HepG2 (cell line): ENCODE results near the gene TMEM11. TPM values are rescaled to one million over a fixed set of nuclear protein-coding genes. Genes with fewer than 3 reads are reported as not detected.

Experiments used
- ATAC-seq: fragments of 200-7000 bp; cut with Tn5 transposase; 3 replicates; pipeline ENCODE4 v1.9.1; 2020; ENCODE audit warnings: mild to moderate bottlenecking, moderate library complexity
- BruUV-seq: library from RNA; stranded (reverse); fragments of 400-500 nt; replicated peaks from 2 replicates; lab custom pipeline; 2021; lab: Mats Ljungman, UMichigan
- CTCF ChIA-PET: fragments of 300-600 bp; formaldehyde crosslinking; extraction: SDS; loops from one replicate; lab custom pipeline; 2021; ENCODE audit warnings: low total read pairs, inconsistent platforms, low intra/inter-chr PET ratio; lab: Yijun Ruan, JAX
- POLR2A ChIA-PET: fragments of 350-600 bp; sonication (Branson Sonifier 250); formaldehyde crosslinking; loops from one replicate; lab custom pipeline; 2020; ENCODE audit warnings: antibody characterized with exemption, inconsistent platforms; lab: Yijun Ruan, JAX
- DNase-seq: peaks from one replicate; pipeline ENCODE4 v3.0.0-alpha.2; 2015; ENCODE audit warnings: low spot score
- FAIRE-seq: peaks from 3 replicates; lab custom pipeline; 2011; peaks lifted over from hg19 to GRCh38; lab: Jason Lieb, UNC
- H2AFZ ChIP-seq: one replicate; pipeline ENCODE4 v1.6.1; 2011; ENCODE audit warnings: low read length, inconsistent platforms
- H3K27ac ChIP-seq: fragments of 300-600 bp; 3 replicates; pipeline ENCODE4 v1.8.0; 2011; ENCODE audit warnings: mixed run types, mild to moderate bottlenecking, mixed read lengths, low read length, inconsistent platforms; ENCODE audit not compliant: insufficient read depth; ENCODE audit errors: extremely low read length
- H3K27me3 ChIP-seq, 2 experiments: fragments of 200-600 bp in 1 of 2; 2 replicates in 1 of 2; 3 replicates in 1 of 2; pipeline versions ENCODE4 v1.6.0 to v1.8.0; 2011; ENCODE audit warnings: low read length in 2 of 2, mild to moderate bottlenecking in 2 of 2, moderate library complexity in 2 of 2, inconsistent platforms in 1 of 2; ENCODE audit not compliant: insufficient read depth in 2 of 2, control insufficient read depth in 1 of 2
- H3K36me3 ChIP-seq, 2 experiments: fragments of 200-600 bp in 1 of 2; replicated peaks in 1 of 2; 2 replicates in 1 of 2; 3 replicates in 1 of 2; pipeline versions ENCODE4 v1.5.1 to v1.8.0; 2011; ENCODE audit warnings: low read length in 2 of 2, inconsistent platforms in 1 of 2; ENCODE audit not compliant: insufficient read depth in 2 of 2, control insufficient read depth in 1 of 2
- H3K4me1 ChIP-seq: 2 replicates; pipeline ENCODE4 v1.5.1; 2012; ENCODE audit warnings: low read length, inconsistent platforms; ENCODE audit not compliant: insufficient read depth
- H3K4me2 ChIP-seq: 2 replicates; pipeline ENCODE4 v1.6.0; 2011; ENCODE audit warnings: low read depth, low read length, inconsistent platforms
- H3K4me3 ChIP-seq, 3 experiments: fragments of 200-600 bp in 1 of 3; sonication (generic), shearing (Covaris generic) in 1 of 3; replicated peaks in 1 of 3; 2 replicates each; pipeline ENCODE4 v1.5.1; 2011 to 2016; ENCODE audit warnings: low read length in 3 of 3, inconsistent platforms in 2 of 3, low read depth in 2 of 3, mild to moderate bottlenecking in 2 of 3, control low read depth in 1 of 3, mixed read lengths in 1 of 3; ENCODE audit not compliant: insufficient read depth in 1 of 3
- H3K79me2 ChIP-seq: one replicate; pipeline ENCODE4 v1.6.1; 2011; ENCODE audit warnings: low read length, inconsistent platforms; ENCODE audit not compliant: insufficient read depth
- H3K9ac ChIP-seq: 2 replicates; pipeline ENCODE4 v1.6.0; 2011; ENCODE audit warnings: mild to moderate bottlenecking, low read depth, low read length, inconsistent platforms; ENCODE audit not compliant: insufficient read depth
- H3K9me3 ChIP-seq: 2 replicates; pipeline ENCODE4 v1.5.1; 2012; ENCODE audit warnings: mild to moderate bottlenecking, low read length
- H4K20me1 ChIP-seq: 2 replicates; pipeline ENCODE4 v1.6.0; 2011; ENCODE audit warnings: inconsistent platforms, mild to moderate bottlenecking, low read length, moderate library complexity; ENCODE audit not compliant: insufficient read depth
- CEBPB ChIP-seq: IDR thresholded peaks from 2 replicates; pipeline ENCODE4 v1.6.1; 2011; ENCODE audit warnings: low read depth, low read length, improper control_type of control experiment, borderline replicate concordance
- GMEB1 ChIP-seq: sonication (generic); formaldehyde crosslinking; IDR thresholded peaks from 2 replicates; pipeline ENCODE4 v1.5.1; 2020; ENCODE audit warnings: missing genetic modification reagents, mild to moderate bottlenecking, borderline replicate concordance
- KDM2A ChIP-seq: sonication (generic); formaldehyde crosslinking; IDR thresholded peaks from 2 replicates; pipeline ENCODE4 v1.4.0; 2020; ENCODE audit warnings: low read depth, missing genetic modification reagents, borderline replicate concordance
- ZNF232 ChIP-seq: sonication (generic); formaldehyde crosslinking; IDR thresholded peaks from 2 replicates; pipeline ENCODE4 v1.4.0; 2020; ENCODE audit warnings: missing genetic modification reagents, borderline replicate concordance
- ZNF343 ChIP-seq: sonication (generic); formaldehyde crosslinking; IDR thresholded peaks from 2 replicates; pipeline ENCODE4 v1.4.0; 2020; ENCODE audit warnings: mild to moderate bottlenecking, missing genetic modification reagents
- ZNF547 ChIP-seq: sonication (generic); formaldehyde crosslinking; IDR thresholded peaks from 2 replicates; pipeline ENCODE4 v1.5.1; 2020; ENCODE audit warnings: mild to moderate bottlenecking, missing genetic modification reagents
- ZNF660 ChIP-seq: sonication (generic); formaldehyde crosslinking; IDR thresholded peaks from 2 replicates; pipeline ENCODE4 v1.5.1; 2020; ENCODE audit warnings: mild to moderate bottlenecking, low read depth, missing genetic modification reagents, borderline replicate concordance
- WGBS: methylation state at CpG from one replicate; pipeline ENCODE4 v1.1.6; 2017; ENCODE audit warnings: low lambda C conversion rate; 5-methylcytosine and 5-hydroxymethylcytosine counted together
- in situ Hi-C: cut with HindIII; loops from 2 replicates; pipeline ENCODE4 v1.10.0; 2017; ENCODE audit warnings: low pct_unique_long_range_greater_than_20kb; ENCODE audit not compliant: extremely low pct_ligation_motif_present
- intact Hi-C: fragments of 100-400 bp; cut with micrococcal nuclease; formaldehyde crosslinking; loops from one replicate; pipeline ENCODE4 v1.10.0; 2022; ENCODE audit not compliant: unreplicated experiment
- polyA plus RNA-seq, 8 experiments: library from polyadenylated mRNA; depleted of rRNA in 3 of 8; stranded (reverse) in 7 of 8; unstranded in 1 of 8; fragments of >200 nt; fragmentation: Illumina TruSeq in 4 of 8; extraction: Trizol in 4 of 8; gene quantifications; 2 replicates each; pipeline versions ENCODE4 v1.2.1 to v1.2.3, GENCODE V29; 2011 to 2016; ENCODE audit warnings: low read depth in 4 of 8, missing spikeins in 1 of 8, mixed read lengths in 1 of 8; ENCODE audit not compliant: insufficient read depth in 1 of 8
- total RNA-seq, 5 experiments: library from RNA; depleted of rRNA; stranded (reverse); fragments of >200 nt; fragmentation: Illumina TruSeq; extraction: Trizol; gene quantifications; 2 replicates each; pipeline ENCODE4 v1.2.3, GENCODE V29; 2016; ENCODE audit warnings: low read depth in 1 of 5

TMEM11 gene
- total and polyA plus RNA-seq, 2 of the 13 experiments (the other 11 are each of a cell fraction or from before 2014, with no cell fraction given), result 18.7 to 35.0 TPM

GRCh38 chr17:21214015-21214776, at the start of gene TMEM11 (continued):
- TF ChIP-seq ZNF547 (CRISPR knock-in tag) (0 out of 2 replicates have a peak, but pooled peaks have one; percentile 15), GMEB1 (CRISPR knock-in tag) (peak; percentile 93), ZNF232 (0 out of 2 replicates have a peak, but pooled peaks have one; percentile 19), KDM2A (CRISPR knock-in tag) (peak; percentile 55; the same call in 1 of the 2 replicates), ZNF660 (no peak)
- TF ChIP-seq, all 625 proteins: peak for 216

- H3K9ac ChIP-seq, result no peak overlapping the region
- TF ChIP-seq CEBPB (peak; percentile 23; the same call in 1 of the 2 replicates), ZNF343 (no peak)
- H3K9me3 ChIP-seq, result no peaks in the 10 kb centered on the region
- FAIRE-seq, result no peak
- ChIA-PET CTCF (no interaction called here), POLR2A (no interaction called here)
- no peak overlapping the region for H3K4me2 ChIP-seq
- H3K36me3 ChIP-seq, result no peaks in the 10 kb centered on the region
- no peaks in the 10 kb centered on the region for H3K79me2 ChIP-seq
- H4K20me1 ChIP-seq, result no peaks in the 10 kb centered on the region
- under 1% methylated on average over 6 of the region's 6 CpGs for WGBS
- intact Hi-C loops, result no loop called here
- no TSS peak for BruUV-seq
- DNase-seq, result no peak
- H3K27me3 ChIP-seq, result peaks cover 0 to 2% of the 10 kb centered on the region in 2 experiments; a peak in 2 of 5 replicates
- no peak overlapping the region for H3K27ac ChIP-seq
- no peak overlapping the region for H3K4me3 ChIP-seq
- in situ Hi-C loops, result no loop called here
- no peak overlapping the region for H2AFZ ChIP-seq
- no peaks in the 10 kb centered on the region for H3K4me1 ChIP-seq
- no peak for ATAC-seq
Observed at GRCh38 chr17:21263376-21263775, 49.4 kb upstream of the TMEM11 start.
